ENCODE data around the gene DLX3.

GRCh38 chr17:49946964-49947584 lies 48.0 kb downstream of the DLX3 start:
- TF ChIP-seq CTCF (IDR thresholded peaks at IDR 0.05): no peak
- no peak for TF ChIP-seq POLR2A (IDR thresholded peaks at IDR 0.05)
- no peak for TF ChIP-seq POLR2AphosphoS5 (IDR thresholded peaks at IDR 0.05)
